ENCODE data around the gene MYO1H.
"Not testable (repeated sequence)": the region's sequence is repeated elsewhere in the genome, so short reads cannot be mapped to it uniquely, and the experiment has no call there.

The MYO1H gene

GRCh38 chr12:109393437-109394345 is 46.0 kb downstream of the MYO1H start:
- no peak overlapping the region for H3K4me3 ChIP-seq (ENCODE audit: low read depth, low read length)

DNA sequence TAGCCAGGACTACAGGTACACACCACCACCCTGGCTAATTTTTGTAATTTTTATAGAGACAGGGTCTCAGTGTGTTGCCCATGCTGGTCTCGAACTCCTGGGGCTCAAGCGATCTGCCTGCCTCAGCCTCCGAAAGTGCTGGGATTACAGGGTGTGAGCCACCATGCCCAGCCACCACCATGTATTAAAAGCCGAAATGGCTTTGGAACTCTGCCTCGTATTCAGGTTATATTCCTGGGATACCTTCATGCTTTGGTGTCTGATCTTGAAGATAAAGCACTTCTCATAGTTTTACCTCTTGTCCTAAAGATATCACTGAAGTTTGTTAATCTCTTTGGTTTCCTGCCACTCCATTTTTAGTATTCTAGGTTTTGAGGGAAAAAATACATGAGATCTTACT is 47.2 kb downstream of the MYO1H start:
- DNase-seq: no peak
- H3K27me3 ChIP-seq: peaks cover 12% of the 10 kb centered on the region; the same call in 1 of the 2 replicates
- H3K36me3 ChIP-seq: no peaks in the 10 kb centered on the region
- no peaks in the 10 kb centered on the region; the same call in 1 of the 2 replicates for H3K9me3 ChIP-seq
- TF ChIP-seq CTCF (IDR thresholded peaks at IDR 0.05; ENCODE audit: low read depth, low read length): no peak
- no peak overlapping the region for H3K4me3 ChIP-seq (ENCODE audit: low read depth, low read length)
- H3K4me1 ChIP-seq: no peaks in the 10 kb centered on the region

More at GRCh38 chr12:109393437-109394345, 46.0 kb downstream of the MYO1H start:
- peak; percentile 44 for DNase-seq
- Histone ChIP-seq H3K36me3 (no peaks in the 10 kb centered on the region), H3K4me1 (no peaks in the 10 kb centered on the region), H3K9me3 (no peaks in the 10 kb centered on the region; the same call in 1 of the 2 replicates), H3K27me3 (peaks cover 8% of the 10 kb centered on the region; the same call in 1 of the 2 replicates)
- peak; percentile 99 for TF ChIP-seq CTCF (IDR thresholded peaks at IDR 0.05; ENCODE audit: low read depth, low read length)

DNA sequence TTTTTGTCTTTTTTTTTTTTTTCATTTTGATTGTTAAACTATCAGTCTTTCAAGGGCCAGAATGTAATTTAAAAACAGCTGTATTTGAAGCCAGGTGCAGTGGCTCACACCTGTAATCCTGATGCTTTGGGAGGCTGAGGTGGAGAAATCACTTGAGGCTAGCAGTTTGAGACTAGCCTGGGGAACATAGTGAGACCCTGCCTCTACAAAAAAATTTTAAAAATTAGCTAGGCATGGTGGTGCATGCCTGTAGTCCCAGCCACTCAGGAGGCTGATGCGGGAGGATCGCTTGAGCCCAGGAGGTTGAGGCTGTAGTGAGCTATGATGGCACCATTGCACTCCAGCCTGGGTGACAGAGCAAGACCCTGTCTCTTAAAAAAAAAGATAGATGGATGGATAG is 57.1 kb downstream of the MYO1H start:
- H3K27me3 ChIP-seq: peaks cover 52% of the 10 kb centered on the region
- DNase-seq; H3K36me3 ChIP-seq; H3K4me3 ChIP-seq (ENCODE audit: low read depth, low read length); H3K4me1 ChIP-seq; H3K9me3 ChIP-seq: not testable (repeated sequence)

DNA sequence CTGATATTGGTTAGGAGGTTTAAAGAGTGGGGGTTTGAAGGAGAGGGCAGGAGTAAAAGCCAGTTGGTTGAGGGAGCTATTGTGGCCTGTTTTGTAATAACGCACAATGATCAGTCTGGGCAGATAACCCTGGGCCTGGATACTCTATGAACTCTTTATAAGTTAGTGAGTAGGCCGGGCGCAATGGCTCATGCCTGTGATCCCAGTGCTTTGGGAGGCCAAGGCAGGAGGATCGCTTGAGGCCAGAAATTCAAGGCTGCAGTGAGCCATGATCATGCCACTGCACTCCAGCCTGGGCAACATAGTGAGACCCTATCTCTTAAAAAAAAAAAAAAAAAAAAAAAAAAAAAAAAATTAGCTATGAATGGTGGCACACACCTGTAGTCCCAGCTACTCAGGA is 58.4 kb downstream of the MYO1H start:
- H3K27me3 ChIP-seq: peaks cover 40% of the 10 kb centered on the region
- H3K4me3 ChIP-seq (ENCODE audit: low read depth, low read length); H3K36me3 ChIP-seq; H3K4me1 ChIP-seq; H3K9me3 ChIP-seq; DNase-seq: not testable (repeated sequence)

- H3K9me3 ChIP-seq: no peaks in the 10 kb centered on the region
- no peaks in the 10 kb centered on the region for H3K36me3 ChIP-seq
- TF ChIP-seq CTCF (IDR thresholded peaks at IDR 0.05; ENCODE audit: low read depth, low read length): no peak
- DNase-seq: no peak
- no peak overlapping the region for H3K4me3 ChIP-seq (ENCODE audit: low read depth, low read length)
- no peaks in the 10 kb centered on the region for H3K4me1 ChIP-seq
- no peaks in the 10 kb centered on the region for H3K27me3 ChIP-seq
Observed at GRCh38 chr12:109418848-109419480, 71.3 kb downstream of the MYO1H start.

DNA sequence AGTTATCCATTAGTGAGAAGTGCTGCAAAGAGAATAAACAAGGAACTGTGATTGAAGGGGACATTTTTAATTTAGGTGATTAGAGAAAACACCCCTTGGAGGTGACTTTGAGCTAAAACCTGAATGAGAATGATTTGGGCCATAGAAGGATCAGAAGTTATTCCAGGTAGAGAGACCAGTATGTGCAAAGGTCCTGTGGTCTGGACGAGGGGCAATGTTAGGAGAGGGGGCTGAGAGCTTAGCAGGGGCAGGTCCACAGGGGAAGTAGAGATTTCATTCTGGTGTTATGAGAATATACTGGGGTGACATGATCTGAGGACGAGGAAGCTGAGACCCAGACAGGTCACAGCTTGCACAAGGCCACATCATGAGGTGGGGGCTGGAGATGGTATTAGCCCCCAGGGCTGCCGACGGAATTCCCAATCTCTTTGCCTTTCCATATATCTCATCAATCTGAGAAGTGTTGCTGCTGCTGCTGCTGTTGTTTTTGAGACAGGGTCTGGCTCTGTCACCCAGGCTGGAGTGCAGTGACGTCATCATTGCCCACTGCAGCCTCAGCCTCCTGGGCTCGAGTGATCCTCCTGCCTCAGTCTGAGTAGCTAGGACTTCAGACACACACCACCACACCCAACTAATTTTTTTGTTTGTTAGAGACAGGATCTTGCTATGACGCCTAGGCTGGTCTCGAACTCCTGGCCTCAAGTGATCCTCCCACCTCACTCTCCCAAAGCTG is 73.8 kb downstream of the MYO1H start:
- TF ChIP-seq CTCF (IDR thresholded peaks at IDR 0.05; ENCODE audit: low read depth, low read length): no peak
- no peaks in the 10 kb centered on the region for H3K27me3 ChIP-seq
- peak; percentile 19 for DNase-seq

More for the DNA sequence above, 73.8 kb downstream of the MYO1H start:
- Histone ChIP-seq H3K36me3 (no peaks in the 10 kb centered on the region), H3K4me1 (no peaks in the 10 kb centered on the region), H3K9me3 (no peaks in the 10 kb centered on the region), H3K4me3 (ENCODE audit: low read depth, low read length) (no peak overlapping the region)

All from BE2C (cell line).